Measurements from ENCODE around the gene HELLS.

DNA sequence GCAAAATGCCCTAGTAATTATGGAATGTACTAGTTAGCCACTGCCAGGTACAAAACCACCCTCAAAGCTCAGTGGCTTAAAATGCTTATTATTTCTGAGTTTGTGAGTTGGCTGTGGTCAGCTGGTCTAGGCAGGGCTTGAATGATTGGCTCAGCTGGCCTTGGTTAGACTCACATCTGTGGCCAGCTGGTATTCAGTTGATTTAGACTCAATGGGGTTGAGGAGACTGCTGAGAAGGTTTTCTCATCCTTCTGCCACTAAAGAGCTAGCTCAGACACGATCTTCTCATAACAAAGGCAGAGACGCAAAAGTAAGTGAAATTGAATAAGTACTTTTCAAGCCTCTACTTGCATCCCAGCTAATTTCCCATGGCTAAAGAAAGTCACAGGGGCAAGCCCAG lies 80.9 kb downstream of the HELLS start:
- TF ChIP-seq POLR2AphosphoS5 (IDR thresholded peaks at IDR 0.05; ENCODE audit: borderline replicate concordance, low read depth, low read length) (no peak), EZH2 (IDR thresholded peaks at IDR 0.05) (no peak)

Measured in SK-N-MC (cell line).